HG03103 (cell line): Measurements from ENCODE around the gene CCDC110.

ENCODE experiments used
- ATAC-seq: cut with Tn5 transposase; IDR thresholded peaks from one replicate; pipeline ENCODE4 v1.9.1; 2021; ENCODE audit warnings: low read depth; ENCODE audit not compliant: unreplicated experiment

Gene CCDC110

DNA sequence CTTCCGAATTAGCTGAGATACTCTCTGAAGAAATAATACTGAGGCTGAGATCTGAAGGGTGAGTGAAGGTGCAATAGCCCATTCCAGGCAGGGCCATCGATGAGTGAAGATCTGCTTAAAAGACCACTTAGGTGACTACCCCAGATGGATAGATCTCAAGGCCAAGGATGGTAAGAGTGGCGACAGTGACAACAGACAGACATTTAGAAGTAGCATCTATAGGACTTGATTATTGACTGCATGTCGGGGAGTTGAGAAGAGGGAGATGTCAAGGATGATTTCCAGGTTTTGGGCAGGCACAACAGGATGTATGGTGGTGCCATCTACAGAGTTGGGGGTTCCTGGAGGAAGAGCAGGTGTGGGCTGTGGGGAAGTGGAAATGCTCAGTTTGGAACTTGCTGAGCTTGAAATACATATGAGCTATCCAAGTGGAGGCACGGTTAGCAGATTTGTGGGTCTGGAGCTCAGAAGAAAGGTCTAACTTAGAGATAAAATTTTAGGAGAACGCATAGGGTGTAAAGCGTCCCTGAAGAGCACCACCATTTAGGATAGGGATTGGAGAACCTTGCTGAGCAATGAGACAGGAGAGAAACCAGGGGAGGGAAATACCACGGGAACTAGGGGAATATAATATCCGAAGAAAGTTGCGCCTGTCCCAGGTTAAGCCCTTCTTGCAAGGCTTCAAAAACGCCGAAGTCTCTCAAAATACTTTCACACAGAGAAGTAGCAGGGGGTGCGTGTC lies 46.5 kb downstream of the CCDC110 start:
- ATAC-seq = no peak

DNA sequence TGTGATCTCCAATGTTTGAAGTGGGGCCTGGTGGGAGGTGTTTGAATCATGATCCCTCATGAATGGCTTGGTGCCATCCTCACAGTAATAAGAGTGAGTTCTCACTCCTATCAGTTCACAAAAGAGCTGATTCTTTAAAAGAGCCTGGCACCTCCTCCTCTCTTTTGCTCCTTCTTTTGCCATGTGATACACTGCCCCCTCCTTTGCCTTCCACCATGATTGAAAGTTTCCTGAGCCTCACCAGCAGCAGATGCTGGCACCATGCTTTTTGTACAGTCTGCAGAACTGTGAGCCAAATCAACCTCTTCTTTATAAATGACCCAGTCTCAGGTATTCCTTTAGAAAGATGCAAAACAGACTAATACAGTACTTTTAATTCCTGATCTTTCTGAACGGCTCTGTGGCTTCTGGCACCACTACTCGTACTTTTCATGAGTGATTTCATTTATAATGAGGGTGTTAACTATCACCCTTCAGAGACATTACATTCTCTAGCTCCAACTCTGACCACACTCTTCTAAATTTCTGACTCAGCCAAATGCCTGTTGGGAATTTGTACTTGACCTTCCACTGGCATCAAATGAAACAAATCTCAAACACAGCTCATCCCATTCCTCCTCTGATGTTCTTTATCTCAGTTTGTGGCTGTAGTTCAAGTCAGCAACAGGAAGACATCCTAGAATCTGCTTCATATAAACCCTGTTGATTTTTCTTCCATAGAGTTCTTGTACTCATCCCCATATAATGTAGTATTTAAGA lies 50.0 kb downstream of the CCDC110 start:
- ATAC-seq = no peak

DNA sequence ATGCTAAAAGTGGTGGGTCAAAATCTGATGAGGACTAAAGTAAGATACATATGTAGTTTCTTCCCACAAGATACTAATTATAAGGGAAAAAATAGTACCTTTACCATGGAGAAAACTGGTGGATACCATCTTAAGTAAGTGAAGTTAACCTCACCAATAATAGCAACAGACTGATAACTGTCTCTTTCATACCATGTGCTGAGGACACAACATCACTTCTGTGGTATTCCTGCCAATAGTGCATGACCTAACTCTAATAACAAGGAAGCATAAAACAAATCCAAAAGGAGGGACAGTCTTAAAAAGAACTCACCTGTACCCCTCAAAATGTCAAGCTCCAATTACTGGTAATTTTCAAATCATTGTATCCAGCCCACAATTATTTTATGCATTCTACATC lies 54.6 kb downstream of the CCDC110 start:
- ATAC-seq = no peak

DNA sequence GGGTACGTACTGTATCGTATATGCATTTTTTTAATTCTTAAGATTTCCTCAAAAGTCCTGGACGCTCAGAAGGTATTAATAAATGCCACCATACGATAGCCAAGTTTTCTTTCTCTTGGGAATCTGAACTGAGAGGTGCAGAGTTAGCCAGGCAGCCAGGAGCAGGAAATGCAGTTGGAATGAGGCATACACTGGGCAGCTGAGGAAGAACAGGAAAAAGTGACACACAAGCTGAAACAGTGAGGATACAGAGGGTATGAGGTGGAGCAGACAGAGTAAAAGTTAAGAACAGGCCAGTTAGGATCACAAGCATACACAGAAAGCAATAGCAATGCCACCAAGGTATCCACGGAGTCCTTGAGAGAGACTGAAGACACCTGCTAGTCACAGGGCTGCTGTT lies 59.1 kb downstream of the CCDC110 start:
- no peak for ATAC-seq

DNA sequence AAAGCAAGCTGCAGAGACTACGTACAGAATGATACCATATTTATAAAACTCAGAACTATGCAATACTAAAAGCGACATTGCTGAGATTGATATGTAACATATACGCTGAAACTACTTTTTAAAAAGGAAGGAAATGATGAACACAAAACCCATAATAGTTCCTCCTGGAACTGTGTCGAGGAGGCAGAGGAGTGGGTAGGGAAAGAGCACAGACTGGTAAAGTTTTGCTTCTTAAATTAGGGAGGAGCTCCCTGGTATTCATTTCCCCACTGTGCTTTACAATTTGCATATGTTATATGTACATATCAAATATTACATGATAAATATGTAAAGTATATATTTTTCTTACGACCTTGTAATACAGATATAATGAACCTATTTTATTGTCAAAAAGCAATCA lies 59.7 kb downstream of the CCDC110 start:
- ATAC-seq = no peak

DNA sequence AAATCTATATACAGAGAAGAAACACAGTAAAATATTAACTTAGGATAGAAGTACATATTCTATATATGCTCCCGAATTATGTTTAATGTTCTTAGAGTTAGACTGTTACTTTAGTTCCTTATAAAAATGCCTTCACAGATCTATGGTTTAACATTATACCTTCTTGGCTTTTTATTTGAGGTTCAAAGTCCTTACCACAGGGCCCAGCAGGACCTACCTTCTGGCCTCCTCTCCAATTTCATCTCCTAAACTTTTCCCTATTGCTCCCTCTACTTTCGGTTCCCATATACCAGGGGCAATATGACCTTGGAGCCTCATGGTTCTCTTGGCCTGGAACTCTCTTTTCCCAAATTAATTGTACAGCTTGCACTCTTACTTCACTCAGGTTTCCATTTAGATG lies 63.1 kb downstream of the CCDC110 start:
- no peak for ATAC-seq

DNA sequence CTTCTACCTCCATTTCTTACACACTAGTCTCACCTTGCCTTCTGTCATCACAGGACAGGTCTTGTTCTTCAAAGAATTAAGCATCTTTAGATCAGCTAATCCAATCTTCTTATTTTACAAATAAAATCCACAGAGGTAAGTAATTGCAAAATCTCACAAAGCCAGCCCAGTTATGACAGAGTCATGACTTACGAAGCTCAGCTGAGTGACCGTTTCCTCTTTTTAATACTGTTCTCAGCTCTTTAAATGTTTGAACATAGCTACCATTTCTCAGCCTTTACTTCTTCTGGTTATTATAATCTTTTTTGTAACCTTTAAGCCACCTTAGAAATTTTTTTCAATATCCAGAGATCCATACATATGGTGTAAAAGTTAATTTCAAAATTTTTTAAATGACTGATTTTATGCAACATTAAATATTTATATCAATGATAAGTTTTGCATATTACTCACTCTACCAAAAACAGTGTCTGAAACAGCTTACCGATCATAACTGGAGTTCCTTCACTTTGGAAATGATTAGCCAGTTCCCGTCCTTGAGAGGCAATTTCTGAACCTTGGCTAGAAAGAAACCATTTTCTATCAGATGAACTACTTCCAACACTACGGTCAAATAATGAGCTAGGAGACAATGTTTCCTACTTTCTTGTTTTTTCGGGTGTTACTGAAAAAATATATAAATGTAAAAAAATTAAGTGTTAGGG lies 66.1 kb downstream of the CCDC110 start:
- no peak for ATAC-seq

DNA sequence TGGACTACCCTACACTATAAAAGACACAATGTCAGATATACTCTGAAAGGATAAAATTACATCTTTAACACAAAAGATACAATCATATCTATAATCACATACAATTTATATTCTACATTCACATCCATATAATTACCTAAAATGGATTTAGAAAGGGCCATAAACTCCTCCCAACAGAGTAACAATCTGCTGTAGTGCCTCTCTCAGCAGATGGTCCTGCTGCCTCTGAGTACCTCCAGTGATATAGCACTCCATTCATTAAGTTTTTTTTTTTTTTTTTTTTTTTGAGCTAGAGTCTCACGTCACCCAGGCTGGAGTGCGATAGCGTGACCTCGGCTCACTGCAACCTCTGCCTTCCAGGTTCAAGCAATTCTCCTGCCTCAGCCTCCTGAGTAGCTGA lies 67.5 kb downstream of the CCDC110 start:
- ATAC-seq = no peak

DNA sequence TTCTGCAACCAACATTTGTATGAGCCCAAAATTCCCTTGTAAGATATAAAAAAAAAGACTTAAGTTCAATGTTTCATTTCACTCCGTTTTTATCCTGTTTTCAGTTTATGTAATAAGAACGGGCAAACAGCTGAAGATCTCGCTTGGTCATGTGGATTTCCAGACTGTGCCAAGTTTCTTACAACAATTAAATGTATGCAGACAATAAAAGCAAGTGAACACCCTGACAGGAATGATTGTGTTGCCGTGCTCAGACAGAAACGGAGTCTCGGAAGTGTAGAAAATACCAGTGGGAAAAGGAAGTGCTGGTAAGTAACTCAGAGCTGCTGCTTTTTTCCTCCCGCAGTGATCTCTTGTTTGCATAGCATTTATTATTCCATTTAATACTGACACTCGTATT lies 72.1 kb downstream of the CCDC110 start:
- no peak for ATAC-seq

DNA sequence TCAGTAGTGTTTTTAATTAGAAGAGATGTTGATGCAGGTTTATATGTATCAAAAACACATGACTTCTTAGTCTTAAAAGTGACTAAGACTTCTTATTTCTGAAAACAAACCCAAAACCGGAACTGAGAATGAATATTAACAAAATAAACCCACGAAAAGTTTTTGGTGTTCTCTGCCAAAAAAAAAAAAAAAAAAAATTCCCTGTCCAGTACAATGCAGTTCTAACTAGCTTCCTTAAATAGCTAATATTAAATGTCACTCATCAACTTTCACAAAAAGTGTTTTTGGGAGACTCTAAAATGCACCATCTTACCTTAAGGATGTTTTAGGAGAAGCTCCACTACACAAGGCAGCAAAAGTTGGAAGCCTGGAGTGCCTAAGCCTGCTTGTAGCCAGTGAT lies 72.9 kb downstream of the CCDC110 start:
- ATAC-seq = no peak

DNA sequence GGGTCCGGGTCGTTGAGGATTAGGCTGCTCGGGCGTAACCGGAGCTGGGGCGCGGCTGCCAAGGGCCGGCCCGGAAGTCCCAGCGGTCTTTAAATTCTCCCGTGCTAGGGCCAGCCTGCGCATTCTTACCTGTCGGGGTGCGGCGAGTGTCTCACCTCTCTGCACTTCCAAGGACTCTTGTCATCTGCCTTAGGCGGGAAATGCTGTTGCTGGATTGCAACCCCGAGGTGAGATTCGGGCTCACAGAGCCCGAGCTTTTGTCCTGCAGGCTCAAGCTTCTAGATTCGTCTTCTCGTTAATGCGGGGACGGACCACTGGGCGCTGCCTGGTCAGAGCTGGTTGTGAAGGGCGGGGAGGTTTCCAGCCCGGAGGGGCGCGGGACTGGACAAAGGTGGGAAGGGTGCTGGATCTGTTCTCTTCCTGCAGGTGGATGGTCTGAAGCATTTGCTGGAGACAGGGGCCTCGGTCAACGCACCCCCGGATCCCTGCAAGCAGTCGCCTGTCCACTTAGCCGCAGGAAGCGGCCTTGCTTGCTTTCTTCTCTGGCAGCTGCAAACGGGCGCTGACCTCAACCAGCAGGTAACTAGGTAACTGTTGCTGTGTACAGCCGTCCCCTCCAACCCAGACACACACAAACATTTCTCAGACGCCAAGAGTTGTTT lies 74.7 kb downstream of the CCDC110 start, which contains the start of gene ANKRD37:
Gene ANKRD37, plus strand, starts transcription at position 118 of the 662 bp plus-strand sequence. Its CDS starts 83 bp downstream, at position 201.
- ATAC-seq = no peak

DNA sequence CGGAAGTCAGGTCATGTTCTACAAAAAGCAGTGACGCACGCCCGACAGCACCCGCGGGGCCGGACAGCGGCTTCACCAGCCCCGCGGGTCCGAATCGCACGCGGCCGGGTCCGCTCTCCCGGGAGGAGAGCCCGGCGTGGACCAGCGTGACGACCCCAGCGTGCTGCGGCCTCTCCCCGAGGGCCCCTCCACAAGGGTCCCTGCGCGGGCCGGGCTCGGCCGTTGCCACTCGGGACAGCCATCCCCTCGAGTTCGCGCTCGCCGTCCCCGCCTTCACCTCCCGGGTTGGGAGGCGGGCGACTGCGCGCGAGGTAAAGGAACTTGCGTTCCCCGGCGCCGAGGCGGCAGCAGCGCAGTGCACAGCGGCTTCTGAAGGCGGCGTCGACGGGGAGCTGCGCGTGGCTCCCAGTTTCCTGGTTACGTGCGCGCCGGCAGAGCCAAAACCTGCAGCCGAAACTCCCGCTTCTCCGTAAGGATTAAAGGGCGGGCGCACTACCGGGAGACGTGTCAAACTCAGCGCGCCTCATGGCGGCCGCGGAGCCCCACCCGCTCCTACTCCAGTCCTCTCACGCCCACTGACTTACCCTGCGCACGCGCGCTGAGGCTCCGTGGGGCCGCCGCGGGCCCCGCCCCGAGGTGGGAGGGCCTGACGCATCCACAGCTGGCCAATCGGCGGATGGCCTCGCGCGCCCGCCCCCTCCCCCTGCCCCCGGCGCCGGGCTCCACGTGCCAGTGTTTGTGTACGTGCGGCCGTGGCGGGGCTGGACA lies 75.4 kb downstream of the CCDC110 start:
- peak; percentile 63 for ATAC-seq

DNA sequence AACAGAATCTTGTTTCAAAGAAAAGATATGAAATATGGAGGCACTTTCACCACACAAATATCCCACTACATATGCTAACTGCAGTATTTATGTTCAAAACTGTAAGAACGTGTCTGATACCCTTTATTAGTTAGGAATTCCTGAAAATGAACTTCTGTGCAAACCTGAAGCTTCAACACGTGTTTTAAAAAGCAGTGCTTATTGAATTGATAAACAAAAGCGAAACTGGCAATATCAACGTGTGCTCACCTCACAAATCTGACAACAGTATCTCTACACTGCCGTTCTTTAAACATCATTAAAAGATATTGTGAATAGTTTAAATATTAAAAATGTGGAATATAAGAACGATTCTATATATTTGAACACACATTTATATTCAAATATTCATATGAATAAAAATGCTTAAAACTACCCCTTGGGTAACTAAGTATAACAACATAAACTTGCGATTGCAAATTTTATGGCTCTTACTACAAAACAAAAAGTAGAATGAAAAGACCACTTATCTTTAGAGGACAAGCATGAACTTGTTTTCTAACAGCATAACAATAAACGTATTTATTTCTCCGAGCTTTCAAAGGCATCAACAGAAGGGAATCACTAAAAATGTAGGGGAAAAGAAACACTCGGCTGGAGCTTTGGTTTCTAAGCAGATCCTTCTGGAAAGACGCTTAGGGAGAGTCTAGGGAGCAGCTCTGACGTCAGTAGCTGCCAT lies 76.1 kb downstream of the CCDC110 start, which contains the start of gene LRP2BP:
Gene LRP2BP, minus strand, starts transcription at position 687 of the 718 bp plus-strand sequence. CDS start 17,738 bp downstream, outside the sequence.
- no peak for ATAC-seq
